NOMO-1 treated with dmso at 0.1 percent for 144 hours (cell line): ENCODE data around the gene UNC45A.

ENCODE experiments used
- DNase-seq: peaks from one replicate; lab custom pipeline; 2025; ENCODE audit not compliant: unreplicated experiment; lab: John Stamatoyannopoulos, UW

Gene UNC45A

DNA sequence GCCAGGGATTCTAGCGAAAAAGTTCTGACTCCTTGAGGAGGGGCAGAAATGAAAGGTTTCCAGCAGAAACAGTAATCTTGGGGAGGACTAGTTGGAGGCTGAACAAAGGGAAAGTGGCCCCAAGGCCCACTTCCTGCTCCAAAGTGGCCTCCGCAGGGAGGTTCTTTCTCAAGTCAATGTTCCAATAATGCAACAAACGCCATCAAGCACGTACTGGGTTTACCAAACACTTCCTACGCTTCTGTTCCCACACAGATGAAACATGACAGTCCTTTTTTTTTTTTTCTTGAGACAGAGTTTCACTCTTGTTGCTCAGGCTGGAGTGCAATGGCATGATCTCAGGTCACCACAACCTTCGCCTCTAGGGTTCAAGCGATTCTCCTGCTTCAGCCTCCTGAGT, 10.0 kb downstream of the UNC45A start:
- no peak for DNase-seq

- DNase-seq: no peak
Measured at GRCh38 chr15:90946538-90946937, 11.5 kb downstream of the UNC45A start.

DNA sequence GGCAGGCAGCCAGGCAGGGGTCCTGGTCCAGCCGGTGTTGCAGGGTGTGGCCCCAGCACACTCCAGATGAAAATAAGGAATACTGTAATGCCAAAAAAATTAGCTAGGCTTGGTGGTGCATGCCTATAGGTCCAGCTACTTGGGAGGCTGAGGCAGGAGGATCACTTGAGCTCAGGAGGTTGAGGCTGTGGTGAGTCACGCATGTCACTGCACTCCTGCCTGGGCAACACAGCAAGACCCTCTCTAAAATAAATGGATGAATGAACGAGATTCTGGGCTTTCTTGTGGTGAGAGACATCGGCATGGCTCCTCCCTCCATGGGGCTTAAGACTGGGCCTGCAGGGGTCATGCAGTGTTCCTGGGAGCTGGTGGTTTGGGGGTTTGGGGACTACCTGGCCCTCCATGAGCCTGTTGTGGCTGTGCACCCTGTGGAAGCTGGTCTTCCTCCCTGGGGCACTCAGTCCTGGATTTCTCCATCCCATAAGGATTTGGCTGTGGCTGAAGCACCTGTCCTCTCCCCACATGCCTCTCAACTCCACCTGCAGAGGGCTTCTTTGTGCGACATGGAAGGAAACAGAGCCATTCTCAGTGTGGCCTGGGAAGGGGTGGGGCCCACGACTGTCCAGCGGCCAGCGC, 12.0 kb downstream of the UNC45A start:
- DNase-seq: no peak

DNA sequence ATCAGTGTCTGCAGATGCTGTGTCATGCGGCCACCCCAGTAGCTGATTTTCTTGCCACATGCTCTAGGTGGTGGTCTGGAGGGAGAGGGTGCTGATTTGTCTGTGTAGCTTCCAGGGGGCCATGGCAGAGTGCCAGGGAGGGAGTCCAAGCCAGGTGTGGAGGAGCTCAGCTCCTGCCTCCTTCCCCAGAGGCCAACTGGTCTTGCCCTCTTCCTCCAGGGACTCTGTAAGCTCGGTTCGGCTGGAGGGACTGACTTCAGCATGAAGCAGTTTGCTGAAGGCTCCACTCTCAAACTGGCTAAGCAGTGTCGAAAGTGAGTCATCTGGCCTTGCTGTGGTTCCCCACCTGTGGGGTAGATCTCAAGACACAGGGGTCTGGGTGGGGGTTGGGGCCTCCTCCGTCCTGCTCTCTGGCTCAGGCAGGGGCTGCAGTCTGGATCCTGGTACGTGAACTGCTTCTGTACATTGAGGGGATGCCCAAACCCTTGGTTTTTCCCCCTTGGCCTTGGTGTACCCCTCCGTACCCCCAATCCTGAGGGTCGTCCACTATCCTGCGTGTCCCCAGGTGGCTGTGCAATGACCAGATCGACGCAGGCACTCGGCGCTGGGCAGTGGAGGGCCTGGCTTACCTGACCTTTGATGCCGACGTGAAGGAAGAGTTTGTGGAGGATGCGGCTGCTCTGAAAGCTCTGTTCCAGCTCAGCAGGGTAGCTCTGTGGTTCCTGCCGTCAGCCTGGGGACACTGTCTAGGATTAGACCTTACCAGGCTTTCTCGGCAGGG, 12.7 kb downstream of the UNC45A start:
- DNase-seq: no peak

DNA sequence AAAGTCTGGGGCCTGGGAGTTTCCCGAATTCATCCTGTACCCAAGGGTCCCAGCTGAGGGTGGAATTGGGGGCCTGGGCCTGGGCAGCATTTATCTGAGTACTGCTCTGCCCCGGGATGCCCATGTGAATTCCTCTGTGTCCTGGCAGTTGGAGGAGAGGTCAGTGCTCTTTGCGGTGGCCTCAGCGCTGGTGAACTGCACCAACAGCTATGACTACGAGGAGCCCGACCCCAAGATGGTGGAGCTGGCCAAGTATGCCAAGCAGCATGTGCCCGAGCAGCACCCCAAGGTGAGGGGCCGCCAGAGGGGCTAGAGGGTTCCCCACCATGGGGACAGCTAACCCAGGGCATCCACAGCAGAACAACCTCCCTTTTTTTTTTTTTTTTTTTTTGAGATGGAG, 13.4 kb downstream of the UNC45A start:
- no peak for DNase-seq

DNA sequence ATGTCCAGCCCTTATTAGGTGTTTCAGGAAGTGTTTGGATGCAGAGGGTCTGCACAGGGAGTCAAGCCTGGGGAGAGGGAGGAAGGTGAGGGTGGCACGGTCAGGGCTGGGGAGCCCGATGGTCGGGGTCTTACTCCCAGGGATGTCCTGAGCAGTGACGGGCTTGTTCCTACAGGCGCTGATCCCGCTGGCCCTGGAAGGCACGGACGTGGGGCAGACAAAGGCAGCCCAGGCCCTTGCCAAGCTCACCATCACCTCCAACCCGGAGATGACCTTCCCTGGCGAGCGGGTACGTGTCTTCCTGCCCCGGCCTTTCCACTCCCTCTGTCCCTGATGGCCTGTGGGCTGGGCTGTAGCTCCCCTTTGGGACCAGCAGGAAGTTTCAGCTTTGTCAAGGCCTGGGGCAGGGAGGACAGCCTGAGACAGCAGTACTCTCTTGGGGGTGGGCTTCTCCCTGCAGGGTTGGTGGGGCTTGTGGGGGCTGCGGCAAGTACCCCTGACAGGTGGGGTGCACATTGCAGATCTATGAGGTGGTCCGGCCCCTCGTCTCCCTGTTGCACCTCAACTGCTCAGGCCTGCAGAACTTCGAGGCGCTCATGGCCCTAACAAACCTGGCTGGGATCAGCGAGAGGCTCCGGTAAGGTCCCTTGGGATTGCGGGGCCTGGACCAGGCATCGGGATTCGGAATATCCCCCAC, 15.0 kb downstream of the UNC45A start:
- no peak for DNase-seq

GRCh38 chr15:90950676-90951075, 15.6 kb downstream of the UNC45A start:
- no peak for DNase-seq

GRCh38 chr15:90952901-90953677, 18.0 kb downstream of the UNC45A start:
- no peak for DNase-seq

- no peak for DNase-seq
Measured at GRCh38 chr15:90953947-90954711, 19.0 kb downstream of the UNC45A start.

DNA sequence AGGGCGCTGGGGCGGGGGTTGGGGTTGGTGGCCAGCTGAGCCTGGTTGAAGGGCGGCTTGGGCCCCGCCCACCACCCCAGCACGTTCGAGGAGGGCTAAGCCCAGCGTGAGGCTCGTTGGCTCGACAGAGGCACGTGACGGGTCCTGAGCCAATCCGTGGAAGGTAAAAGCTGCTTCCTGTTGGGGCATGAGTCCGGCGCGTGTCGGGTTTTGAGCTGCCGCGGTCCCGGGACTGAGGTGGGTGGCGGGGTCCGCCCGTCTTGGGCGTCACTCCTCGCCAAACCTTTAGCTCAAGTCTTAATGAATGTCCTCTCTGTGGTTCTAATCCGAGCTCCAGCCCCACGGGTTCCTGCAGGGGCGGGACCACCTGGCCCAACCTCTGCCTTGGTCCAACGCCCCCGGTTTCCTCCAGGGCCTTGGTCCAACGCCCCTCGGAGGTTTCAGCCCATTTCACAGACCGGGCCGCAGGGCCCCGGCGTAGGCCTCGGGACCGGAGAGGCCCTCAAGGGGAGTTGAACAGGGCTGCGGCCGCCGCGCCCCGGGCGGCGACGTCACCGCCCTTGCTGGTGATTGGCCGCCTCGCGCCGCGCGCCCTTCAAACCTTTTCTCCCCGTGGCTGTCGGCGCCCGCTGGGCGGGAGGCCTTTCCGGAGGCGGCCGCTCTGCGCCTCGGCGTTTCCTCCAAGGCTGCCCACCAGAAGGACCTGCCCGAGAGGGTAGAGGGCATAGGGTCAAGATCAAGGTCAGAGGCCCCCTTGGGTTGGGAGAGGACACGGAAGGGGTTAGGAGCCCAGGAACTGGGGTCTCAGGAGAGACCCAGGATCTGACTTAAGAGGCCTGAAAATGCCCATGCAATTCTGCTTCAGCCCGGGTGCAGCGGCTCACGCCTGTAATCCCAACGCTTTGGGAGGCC, 19.9 kb downstream of the UNC45A start, which contains the start of gene RCCD1:
Gene RCCD1 (plus strand): TSS at position 173 of the 912 bp plus-strand sequence. CDS start 1,851 bp downstream, outside the sequence.
- DNase-seq: peak; percentile 95

DNA sequence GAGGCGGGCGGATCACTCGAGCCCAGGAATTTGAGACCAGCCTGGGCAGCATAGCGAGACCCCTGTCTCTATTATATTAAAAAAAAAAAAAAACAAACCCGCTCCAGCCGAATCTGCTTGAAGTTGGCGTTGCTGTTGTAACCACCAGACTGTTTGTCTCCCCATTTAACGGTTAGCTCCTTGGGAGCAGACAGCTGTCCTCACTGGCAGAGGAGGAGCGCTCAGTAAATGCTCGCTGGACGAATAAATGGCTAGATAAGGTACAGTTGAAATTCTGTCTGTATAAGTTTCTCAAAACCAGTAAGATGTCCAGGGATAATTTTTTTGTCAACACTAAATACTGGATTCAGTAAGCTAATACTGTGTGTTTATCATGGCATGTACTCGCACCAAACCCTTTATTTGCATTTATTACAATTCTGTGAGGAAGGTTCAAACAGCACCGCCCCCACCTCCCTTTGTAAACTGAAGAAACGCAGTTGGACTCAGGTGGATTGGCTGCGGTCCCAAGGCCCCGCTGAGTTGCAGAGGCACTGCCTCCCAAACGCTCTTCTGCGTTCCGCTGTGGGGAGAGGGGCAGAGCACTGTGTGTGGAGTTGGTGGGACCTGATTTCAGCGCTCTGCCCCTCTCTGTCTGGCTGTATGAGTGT, 20.7 kb downstream of the UNC45A start:
- DNase-seq: peak; percentile 3

- DNase-seq: peak; percentile 37
Measured at GRCh38 chr15:90956274-90957030, 21.4 kb downstream of the UNC45A start.

- DNase-seq: no peak
Measured at GRCh38 chr15:90957031-90957790, 22.1 kb downstream of the UNC45A start.

GRCh38 chr15:90957791-90958190, 22.7 kb downstream of the UNC45A start:
- no peak for DNase-seq

- no peak for DNase-seq
Measured at GRCh38 chr15:90959028-90959595, 24.0 kb downstream of the UNC45A start.

GRCh38 chr15:90959894-90960293, 24.8 kb downstream of the UNC45A start:
- DNase-seq: no peak
